Heart left ventricle (tissue), 16 donors: ENCODE results near the gene ST3GAL2. TPM values are rescaled to one million over a fixed set of nuclear protein-coding genes. Genes with fewer than 3 reads are reported as not detected.
A peak's percentile ranks its signal among the peaks of the same experiment; 100 is the strongest.
"Not testable (repeated sequence)": the region's sequence is repeated elsewhere in the genome, so short reads cannot be mapped to it uniquely, and the experiment has no call there.

Source experiments
- ATAC-seq, 4 donors: fragments of 200-7000 bp; cut with Tn5 transposase; one replicate each; pipeline ENCODE4 v1.9.1; 2020 to 2022; ENCODE audit warnings: moderate library complexity in 4 of 4, mild to moderate bottlenecking in 3 of 4, moderate number of reproducible peaks in 1 of 4
- DNase-seq, 5 donors: peaks; one replicate each; pipeline ENCODE4 v3.0.0-alpha.2; 2020
- H3K27ac ChIP-seq, 12 donors: fragments of 200-600 bp; sonication (generic) in 4 of 12; one replicate each; pipeline versions ENCODE4 v1.5.0 to v1.8.0; 2016 to 2022; ENCODE audit warnings: mild to moderate bottlenecking in 2 of 12
- H3K27me3 ChIP-seq, 9 donors: fragments of 200-600 bp; sonication (generic) in 2 of 9; one replicate each; pipeline versions ENCODE4 v1.5.1 to v1.8.0; 2016 to 2022; ENCODE audit warnings: mild to moderate bottlenecking in 3 of 9
- H3K36me3 ChIP-seq, 9 donors: fragments of 200-600 bp; sonication (generic) in 2 of 9; one replicate each; pipeline versions ENCODE4 v1.5.0 to v1.8.0; 2018 to 2022; ENCODE audit warnings: mild to moderate bottlenecking in 2 of 9
- H3K4me1 ChIP-seq, 12 donors: fragments of 200-600 bp; sonication (generic) in 4 of 12; one replicate each; pipeline versions ENCODE4 v1.5.0 to v1.8.0; 2016 to 2022; ENCODE audit warnings: mild to moderate bottlenecking in 3 of 12
- H3K4me3 ChIP-seq, 12 donors: fragments of 200-600 bp; sonication (generic) in 4 of 12; one replicate each; pipeline versions ENCODE4 v1.5.0 to v1.8.0; 2017 to 2022; ENCODE audit warnings: mild to moderate bottlenecking in 9 of 12, moderate library complexity in 4 of 12
- H3K9me3 ChIP-seq, 12 donors: fragments of 200-600 bp; sonication (generic) in 4 of 12; one replicate each; pipeline versions ENCODE4 v1.5.0 to v1.8.0; 2016 to 2022; ENCODE audit warnings: mild to moderate bottlenecking in 1 of 12
- CTCF ChIP-seq, 12 donors: fragments of 200-600 bp; sonication (generic) in 4 of 12; IDR thresholded peaks; one replicate each; pipeline versions ENCODE4 v1.5.0 to v1.8.0; 2018 to 2022; ENCODE audit warnings: antibody characterized with exemption in 12 of 12, mild to moderate bottlenecking in 5 of 12
- POLR2A ChIP-seq, 2 donors: fragments of 450-650 bp; IDR thresholded peaks; one replicate each; pipeline ENCODE4 v1.6.1; 2017; ENCODE audit warnings: antibody characterized with exemption in 2 of 2, mild to moderate bottlenecking in 2 of 2, moderate library complexity in 2 of 2
- WGBS, 4 donors: extraction: QIAGEN DNeasy Blood & Tissue Kit in 2 of 4; methylation state at CpG; one replicate each; pipeline versions ENCODE4 v1.1.5 to v1.1.7; 2013 to 2018; 5-methylcytosine and 5-hydroxymethylcytosine counted together
- intact Hi-C, 10 donors: fragments of 100-400 bp; cut with DNase I; formaldehyde crosslinking; loops; one replicate each; pipeline versions ENCODE4 v1.11.1 to v1.14.2; 2022
- polyA plus RNA-seq, 2 donors: library from polyadenylated mRNA; stranded (reverse); fragments of 200-250 nt; gene quantifications; one replicate each; pipeline ENCODE4 v1.2.3, GENCODE V29; 2013
- total RNA-seq, 9 donors: library from RNA; depleted of rRNA in 2 of 9; stranded (reverse); fragments of >200 nt in 2 of 9; fragmentation: NEBNext Ultra II Directional in 3 of 9; extraction: Animal tissue kit (Norgen Biotek cat#: 25700) in 3 of 9; gene quantifications; one replicate each; pipeline versions ENCODE4 v1.1.0 to v1.2.4, GENCODE V29; 2016 to 2023
- donor health status: ischemic (EF 13 %, LVEDD 7.1; RV severe dilation, severe dysfunction).
- donor health status: healthy with polysubstance abuse.
- donor health status: DM: no; HTN: yes; CAD: no.
- donor health status: DM: no; HTN: no; CAD: no.
- donor health status: ischemic (EF 25% LVEDD 6.9; RV normal size, moderate dysfunction).
- donor health status: ischemic (EF 25% LVEDD 5.7; RV mildly dilated, moderate dysfunction).
- donor health status: healthy.
- donor health status: DM: yes; HTN: yes; CAD: no.
- donor health status: ischemic (EF 35%, LVEDD 5.7; RV mildly dilated, moderate dysfunction).
- donor health status: nonischemic (EF 11% LVEDD 7.7; RV severe dilation, severe dysfunction).
- donor health status: DM: yes; HTN: yes; CAD: no.
- donor health status: PGD.
- donor health status: ischemic (EF 29% LVEDD 5.4; RV normal size, mild dysfunction).
- donor health status: nonischemic (EF 23%, LVEDD 6.1; RV moderate dilation, normal function).

Gene ST3GAL2
- total and polyA plus RNA-seq, 11 donors: 8.4 to 44.6 (median 20.1) TPM

DNA sequence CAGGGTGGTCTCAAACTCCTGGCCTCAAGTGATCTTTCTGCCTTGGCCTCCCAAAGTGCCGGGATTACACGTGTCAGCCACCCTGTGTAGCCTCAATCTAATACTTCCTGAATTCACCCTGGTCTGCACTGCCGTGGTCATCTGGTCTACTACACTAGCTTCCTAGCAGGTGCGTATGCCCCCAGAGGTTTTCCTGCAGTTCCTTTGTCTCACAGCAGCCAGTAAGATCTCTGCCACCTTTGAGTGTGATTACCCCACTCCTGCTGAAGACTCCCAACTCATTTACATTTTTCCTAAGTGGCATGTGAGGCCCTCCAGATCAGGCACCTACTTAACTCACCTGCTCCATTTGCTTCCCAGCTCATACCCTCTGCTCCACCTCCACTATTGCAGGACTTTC lies 97.3 kb downstream of the ST3GAL2 start:
- DNase-seq (no peak), ATAC-seq (no peak)
- no peaks in the 10 kb centered on the region for H3K9me3 ChIP-seq
- WGBS, 4 donors: 73 to 75% (median 74%) methylated on average over 4 of the region's 4 CpGs
- no peak for TF ChIP-seq POLR2A (IDR thresholded peaks at IDR 0.05)
- TF ChIP-seq CTCF (IDR thresholded peaks at IDR 0.05): no peak
- peaks cover 0 to 16% (median 6%) of the 10 kb centered on the region in 12 donors for H3K4me1 ChIP-seq
- intact Hi-C loops: loop anchor here in 2 of 10 donors (10.0 kb wide), 2 partner anchors 47 to 313 kb away; partner anchors contain the start of gene DDX19B (in 1 of the 2)
- no peaks in the 10 kb centered on the region for H3K27me3 ChIP-seq
- no peak overlapping the region for H3K4me3 ChIP-seq
- peak overlapping the region in 5 of 12 donors; percentile 20 to 59 (median 50) for H3K27ac ChIP-seq
- peaks cover 0 to 9% (median under 1%) of the 10 kb centered on the region in 9 donors for H3K36me3 ChIP-seq

DNA sequence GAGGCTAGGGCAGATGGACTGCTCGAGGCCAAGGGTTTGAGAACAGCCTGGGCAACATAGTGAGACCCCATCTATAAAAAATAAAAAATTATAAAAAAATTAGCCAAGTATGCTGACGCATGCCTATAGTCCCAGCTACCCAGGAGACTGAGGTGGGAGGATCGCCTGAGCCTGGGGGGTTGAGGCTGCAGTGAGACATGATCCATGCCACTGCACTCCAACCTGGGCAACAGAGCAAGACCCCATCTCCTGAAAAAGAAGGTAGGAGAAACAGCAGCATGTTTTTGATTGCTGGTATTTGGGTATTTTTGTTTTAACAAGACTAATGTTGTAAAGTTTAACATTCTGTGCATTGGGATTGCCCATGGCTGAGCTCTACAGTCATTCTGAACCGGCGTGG lies 101.1 kb downstream of the ST3GAL2 start:
- no peak for ATAC-seq
- no peak for TF ChIP-seq POLR2A (IDR thresholded peaks at IDR 0.05)
- Histone ChIP-seq H3K4me1 (peaks cover 0 to 9% (median 0%) of the 10 kb centered on the region in 12 donors), H3K36me3 (peaks cover 0 to 44% (median 33%) of the 10 kb centered on the region in 9 donors), H3K27me3 (no peaks in the 10 kb centered on the region), H3K4me3 (no peak overlapping the region), H3K9me3 (no peaks in the 10 kb centered on the region), H3K27ac (no peak overlapping the region)
- 96 to 99% (median 97%) methylated on average over 5 of the region's 5 CpGs for WGBS, 4 donors
- DNase-seq: no peak
- intact Hi-C loops: loop anchor here in 1 of 10 donors (10.0 kb wide), 1 partner anchor 317 kb away; no protein-coding TSS in a partner anchor

- WGBS, 4 donors: 68 to 85% (median 76%) methylated on average over 5 to 7 of the region's 12 CpGs
- not testable (repeated sequence) for DNase-seq, H3K9me3 ChIP-seq, ATAC-seq, H3K4me3 ChIP-seq, H3K27me3 ChIP-seq, H3K4me1 ChIP-seq, H3K27ac ChIP-seq
- intact Hi-C loops: loop anchor here in 3 of 10 donors (5.0 to 10.0 kb wide), 2 partner anchors 320 to 322 kb away; no protein-coding TSS in a partner anchor
- H3K36me3 ChIP-seq: peaks cover 0 to 88% (median 75%) of the 10 kb centered on the region in 9 donors
Measured at GRCh38 chr16:70332728-70333127, 106.2 kb downstream of the ST3GAL2 start.

DNA sequence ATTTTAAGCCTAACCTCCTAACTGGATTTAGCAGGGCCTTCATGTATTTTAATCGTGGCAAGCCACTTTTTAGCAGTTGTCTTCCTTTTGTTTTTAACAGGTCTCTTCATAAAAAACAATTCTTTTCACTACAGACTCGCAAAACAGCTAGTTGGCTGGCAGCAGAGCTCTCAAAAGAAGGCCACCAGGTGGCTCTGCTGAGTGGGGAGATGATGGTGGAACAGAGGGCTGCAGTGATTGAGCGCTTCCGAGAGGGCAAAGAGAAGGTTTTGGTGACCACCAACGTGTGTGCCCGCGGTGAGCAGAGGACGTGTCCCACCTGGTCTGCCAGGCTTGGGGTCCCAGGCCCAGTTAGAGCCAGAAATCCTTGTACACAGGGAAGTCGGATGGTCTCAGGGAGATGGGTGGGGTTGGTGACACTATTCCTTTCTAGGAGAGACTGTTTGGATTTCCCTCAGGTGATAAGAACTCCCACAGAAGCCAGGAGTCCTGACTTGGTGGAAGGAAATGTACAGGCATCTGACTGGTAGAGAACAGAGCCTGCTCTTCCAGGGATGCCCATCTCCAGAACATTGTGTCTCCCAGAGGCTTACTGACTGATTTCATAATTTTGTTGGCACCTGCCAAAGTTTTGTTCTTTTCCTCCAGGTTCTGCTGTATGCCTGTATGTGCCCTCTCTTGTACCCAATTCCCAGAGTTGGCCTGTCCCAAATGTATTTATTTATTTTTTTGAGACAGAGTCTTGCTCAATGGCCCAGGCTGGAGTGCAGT lies 107.1 kb downstream of the ST3GAL2 start:
- Histone ChIP-seq H3K36me3 (peaks cover 0 to 97% (median 85%) of the 10 kb centered on the region in 9 donors), H3K4me1 (no peaks in the 10 kb centered on the region), H3K27ac (no peak overlapping the region), H3K9me3 (no peaks in the 10 kb centered on the region), H3K4me3 (no peak overlapping the region), H3K27me3 (no peaks in the 10 kb centered on the region)
- intact Hi-C loops: loop anchor here in 3 of 10 donors (5.0 to 10.0 kb wide), 2 partner anchors 321 to 323 kb away; no protein-coding TSS in a partner anchor
- 51 to 62% (median 59%) methylated on average over 9 of the region's 9 CpGs for WGBS, 4 donors
- DNase-seq: no peak
- ATAC-seq: peak; percentile 60 to 73 (median 69)
- TF ChIP-seq POLR2A (IDR thresholded peaks at IDR 0.05) (no peak), CTCF (IDR thresholded peaks at IDR 0.05) (peak; percentile 30 to 64 (median 46))

DNA sequence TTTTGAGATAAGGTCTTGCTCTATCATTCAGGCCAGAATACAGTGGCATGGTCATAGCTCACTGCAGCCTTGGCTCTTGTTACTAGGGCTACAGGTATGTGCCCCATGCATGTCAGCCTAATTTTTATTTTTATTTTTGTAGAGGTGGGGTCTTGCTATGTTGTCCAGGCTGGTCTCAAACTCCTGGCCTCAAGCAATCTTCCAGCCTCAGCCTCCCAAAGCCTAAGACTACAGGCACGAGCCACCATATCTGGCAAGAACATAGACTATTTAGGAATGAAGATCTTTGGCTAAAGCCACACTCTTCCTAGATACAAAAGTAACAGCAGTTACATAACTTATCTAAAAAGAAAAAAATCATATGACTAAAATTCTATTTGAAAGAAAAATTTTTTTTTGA lies 107.8 kb downstream of the ST3GAL2 start:
- Histone ChIP-seq H3K9me3 (no peaks in the 10 kb centered on the region), H3K4me1 (no peaks in the 10 kb centered on the region), H3K27ac (no peak overlapping the region), H3K4me3 (no peak overlapping the region), H3K27me3 (no peaks in the 10 kb centered on the region), H3K36me3 (peaks cover 0 to 97% (median 89%) of the 10 kb centered on the region in 9 donors)
- DNase-seq (no peak), ATAC-seq (no peak)
- intact Hi-C loops: loop anchor here in 3 of 10 donors (5.0 to 10.0 kb wide), 2 partner anchors 321 to 324 kb away; no protein-coding TSS in a partner anchor
- TF ChIP-seq CTCF (IDR thresholded peaks at IDR 0.05): no peak
- TF ChIP-seq POLR2A (IDR thresholded peaks at IDR 0.05): no peak
- 86 to 98% (median 93%) methylated on average over 1 of the region's 1 CpG for WGBS, 4 donors
